ENCODE results near the gene LGALS4. TPM values are rescaled to one million over a fixed set of nuclear protein-coding genes. Genes with fewer than 3 reads are reported as not detected.

Gene LGALS4
- total and polyA plus RNA-seq, 2 experiments from 2014 or later: 0.87 TPM; not detected in 1

DNA sequence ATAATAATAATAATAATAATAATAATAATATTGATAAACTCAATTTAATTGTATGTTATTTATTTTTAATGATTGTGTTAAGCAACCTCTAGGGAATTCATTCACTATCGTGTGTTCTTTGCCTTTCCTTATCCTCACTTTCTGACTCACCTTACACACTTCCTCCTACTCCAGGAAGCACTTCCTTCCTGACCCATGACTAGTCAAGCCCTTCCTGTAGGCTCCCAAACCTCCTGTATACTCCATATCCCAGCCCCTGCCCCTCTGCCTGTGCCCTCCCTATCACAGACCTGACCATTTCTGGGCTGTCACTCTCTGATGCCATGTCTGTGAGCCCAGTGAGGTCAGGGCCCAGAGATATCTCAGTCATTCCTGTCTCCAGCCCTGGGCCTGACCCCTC, 7.6 kb downstream of the LGALS4 start:
- no peaks in the 10 kb centered on the region for H3K79me2 ChIP-seq (replicated peaks; ENCODE audit: insufficient read depth)
- H3K9me3 Mint-ChIP-seq: peaks cover 10% of the 10 kb centered on the region
- no peak overlapping the region for H3K27ac Mint-ChIP-seq

DNA sequence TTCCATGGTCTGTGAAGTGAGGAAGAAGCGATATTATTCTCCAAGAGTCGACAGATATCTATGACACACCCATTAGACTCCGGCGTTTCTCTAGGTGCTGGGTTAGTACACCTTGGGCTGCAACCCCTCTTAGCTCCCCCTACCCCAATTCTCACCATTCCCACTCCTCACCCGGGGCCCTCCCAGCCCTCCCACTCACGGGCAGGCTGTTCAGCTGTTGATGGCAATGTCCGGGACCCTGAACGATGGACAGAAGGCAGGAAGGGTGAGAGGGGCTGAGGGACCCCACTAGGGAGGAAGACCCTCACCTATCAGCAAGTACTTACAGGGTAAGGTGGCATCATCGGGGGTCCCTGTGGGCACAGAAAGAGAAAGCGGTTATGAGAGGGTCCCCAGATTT, 9.2 kb downstream of the LGALS4 start:
- H3K27me3 ChIP-seq (ENCODE audit: insufficient read depth): no peaks in the 10 kb centered on the region
- Mint-ChIP-seq H3K4me1 (no peaks in the 10 kb centered on the region; the same call in 2 of the 3 replicates), H3K27ac (no peak overlapping the region), H3K4me3 (no peak overlapping the region), H3K27me3 (ENCODE audit: insufficient read depth, low read depth, poor library complexity) (peaks cover 9% of the 10 kb centered on the region), H3K9me3 (peaks cover 9% of the 10 kb centered on the region), H3K36me3 (ENCODE audit: low read depth) (peaks cover 7% of the 10 kb centered on the region; the same call in 2 of the 3 replicates)
- no peaks in the 10 kb centered on the region for H4K20me1 ChIP-seq (replicated peaks; ENCODE audit: insufficient read depth)
- H3F3A ChIP-seq (replicated peaks; ENCODE audit: low read depth): no peaks in the 10 kb centered on the region
- peaks cover 13% of the 10 kb centered on the region; the same call in 1 of the 2 replicates for H3K9me2 ChIP-seq (ENCODE audit: insufficient read depth)
- no peak overlapping the region for H3K4me3 ChIP-seq
- no peaks in the 10 kb centered on the region for H3K4me1 ChIP-seq (ENCODE audit: insufficient read depth)
- H3K36me3 ChIP-seq (ENCODE audit: insufficient read depth): no peaks in the 10 kb centered on the region
- ATAC-seq (no peak), DNase-seq (ENCODE audit: low spot score) (no peak)
- no peaks in the 10 kb centered on the region for H3K79me2 ChIP-seq (replicated peaks; ENCODE audit: insufficient read depth)
- no peak overlapping the region for H3K4me2 ChIP-seq
- H2AFZ ChIP-seq: no peak overlapping the region
- no peak overlapping the region for H3K27ac ChIP-seq (ENCODE audit: low read depth)
- TF ChIP-seq ZNF114 (CRISPR knock-in tag; IDR thresholded peaks at IDR 0.05) (no peak), NANOG (IDR thresholded peaks at IDR 0.05; ENCODE audit: borderline replicate concordance) (no peak), EZH2phosphoT487 (IDR thresholded peaks at IDR 0.05; ENCODE audit: unreplicated experiment) (no peak), ZNF331 (CRISPR knock-in tag; IDR thresholded peaks at IDR 0.05; ENCODE audit: low read depth) (no peak), EZH2 (IDR thresholded peaks at IDR 0.05; ENCODE audit: low read depth, unreplicated experiment) (no peak), STAT1 (IDR thresholded peaks at IDR 0.05; ENCODE audit: unreplicated experiment) (no peak), JUNB (IDR thresholded peaks at IDR 0.05; ENCODE audit: unreplicated experiment) (no peak), POLR2AphosphoS5 (IDR thresholded peaks at IDR 0.05; ENCODE audit: low read depth) (no peak), CREB1 (CRISPR knock-in tag; IDR thresholded peaks at IDR 0.05; ENCODE audit: low read depth) (no peak)
- TF ChIP-seq, protein P1, sequence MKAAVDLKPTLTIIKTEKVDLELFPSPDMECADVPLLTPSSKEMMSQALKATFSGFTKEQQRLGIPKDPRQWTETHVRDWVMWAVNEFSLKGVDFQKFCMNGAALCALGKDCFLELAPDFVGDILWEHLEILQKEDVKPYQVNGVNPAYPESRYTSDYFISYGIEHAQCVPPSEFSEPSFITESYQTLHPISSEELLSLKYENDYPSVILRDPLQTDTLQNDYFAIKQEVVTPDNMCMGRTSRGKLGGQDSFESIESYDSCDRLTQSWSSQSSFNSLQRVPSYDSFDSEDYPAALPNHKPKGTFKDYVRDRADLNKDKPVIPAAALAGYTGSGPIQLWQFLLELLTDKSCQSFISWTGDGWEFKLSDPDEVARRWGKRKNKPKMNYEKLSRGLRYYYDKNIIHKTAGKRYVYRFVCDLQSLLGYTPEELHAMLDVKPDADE (IDR thresholded peaks at IDR 0.05): no peak
- TF ChIP-seq, protein P2, sequence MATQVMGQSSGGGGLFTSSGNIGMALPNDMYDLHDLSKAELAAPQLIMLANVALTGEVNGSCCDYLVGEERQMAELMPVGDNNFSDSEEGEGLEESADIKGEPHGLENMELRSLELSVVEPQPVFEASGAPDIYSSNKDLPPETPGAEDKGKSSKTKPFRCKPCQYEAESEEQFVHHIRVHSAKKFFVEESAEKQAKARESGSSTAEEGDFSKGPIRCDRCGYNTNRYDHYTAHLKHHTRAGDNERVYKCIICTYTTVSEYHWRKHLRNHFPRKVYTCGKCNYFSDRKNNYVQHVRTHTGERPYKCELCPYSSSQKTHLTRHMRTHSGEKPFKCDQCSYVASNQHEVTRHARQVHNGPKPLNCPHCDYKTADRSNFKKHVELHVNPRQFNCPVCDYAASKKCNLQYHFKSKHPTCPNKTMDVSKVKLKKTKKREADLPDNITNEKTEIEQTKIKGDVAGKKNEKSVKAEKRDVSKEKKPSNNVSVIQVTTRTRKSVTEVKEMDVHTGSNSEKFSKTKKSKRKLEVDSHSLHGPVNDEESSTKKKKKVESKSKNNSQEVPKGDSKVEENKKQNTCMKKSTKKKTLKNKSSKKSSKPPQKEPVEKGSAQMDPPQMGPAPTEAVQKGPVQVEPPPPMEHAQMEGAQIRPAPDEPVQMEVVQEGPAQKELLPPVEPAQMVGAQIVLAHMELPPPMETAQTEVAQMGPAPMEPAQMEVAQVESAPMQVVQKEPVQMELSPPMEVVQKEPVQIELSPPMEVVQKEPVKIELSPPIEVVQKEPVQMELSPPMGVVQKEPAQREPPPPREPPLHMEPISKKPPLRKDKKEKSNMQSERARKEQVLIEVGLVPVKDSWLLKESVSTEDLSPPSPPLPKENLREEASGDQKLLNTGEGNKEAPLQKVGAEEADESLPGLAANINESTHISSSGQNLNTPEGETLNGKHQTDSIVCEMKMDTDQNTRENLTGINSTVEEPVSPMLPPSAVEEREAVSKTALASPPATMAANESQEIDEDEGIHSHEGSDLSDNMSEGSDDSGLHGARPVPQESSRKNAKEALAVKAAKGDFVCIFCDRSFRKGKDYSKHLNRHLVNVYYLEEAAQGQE (IDR thresholded peaks at IDR 0.05; ENCODE audit: unreplicated experiment): no peak
- TF ChIP-seq, protein P3, sequence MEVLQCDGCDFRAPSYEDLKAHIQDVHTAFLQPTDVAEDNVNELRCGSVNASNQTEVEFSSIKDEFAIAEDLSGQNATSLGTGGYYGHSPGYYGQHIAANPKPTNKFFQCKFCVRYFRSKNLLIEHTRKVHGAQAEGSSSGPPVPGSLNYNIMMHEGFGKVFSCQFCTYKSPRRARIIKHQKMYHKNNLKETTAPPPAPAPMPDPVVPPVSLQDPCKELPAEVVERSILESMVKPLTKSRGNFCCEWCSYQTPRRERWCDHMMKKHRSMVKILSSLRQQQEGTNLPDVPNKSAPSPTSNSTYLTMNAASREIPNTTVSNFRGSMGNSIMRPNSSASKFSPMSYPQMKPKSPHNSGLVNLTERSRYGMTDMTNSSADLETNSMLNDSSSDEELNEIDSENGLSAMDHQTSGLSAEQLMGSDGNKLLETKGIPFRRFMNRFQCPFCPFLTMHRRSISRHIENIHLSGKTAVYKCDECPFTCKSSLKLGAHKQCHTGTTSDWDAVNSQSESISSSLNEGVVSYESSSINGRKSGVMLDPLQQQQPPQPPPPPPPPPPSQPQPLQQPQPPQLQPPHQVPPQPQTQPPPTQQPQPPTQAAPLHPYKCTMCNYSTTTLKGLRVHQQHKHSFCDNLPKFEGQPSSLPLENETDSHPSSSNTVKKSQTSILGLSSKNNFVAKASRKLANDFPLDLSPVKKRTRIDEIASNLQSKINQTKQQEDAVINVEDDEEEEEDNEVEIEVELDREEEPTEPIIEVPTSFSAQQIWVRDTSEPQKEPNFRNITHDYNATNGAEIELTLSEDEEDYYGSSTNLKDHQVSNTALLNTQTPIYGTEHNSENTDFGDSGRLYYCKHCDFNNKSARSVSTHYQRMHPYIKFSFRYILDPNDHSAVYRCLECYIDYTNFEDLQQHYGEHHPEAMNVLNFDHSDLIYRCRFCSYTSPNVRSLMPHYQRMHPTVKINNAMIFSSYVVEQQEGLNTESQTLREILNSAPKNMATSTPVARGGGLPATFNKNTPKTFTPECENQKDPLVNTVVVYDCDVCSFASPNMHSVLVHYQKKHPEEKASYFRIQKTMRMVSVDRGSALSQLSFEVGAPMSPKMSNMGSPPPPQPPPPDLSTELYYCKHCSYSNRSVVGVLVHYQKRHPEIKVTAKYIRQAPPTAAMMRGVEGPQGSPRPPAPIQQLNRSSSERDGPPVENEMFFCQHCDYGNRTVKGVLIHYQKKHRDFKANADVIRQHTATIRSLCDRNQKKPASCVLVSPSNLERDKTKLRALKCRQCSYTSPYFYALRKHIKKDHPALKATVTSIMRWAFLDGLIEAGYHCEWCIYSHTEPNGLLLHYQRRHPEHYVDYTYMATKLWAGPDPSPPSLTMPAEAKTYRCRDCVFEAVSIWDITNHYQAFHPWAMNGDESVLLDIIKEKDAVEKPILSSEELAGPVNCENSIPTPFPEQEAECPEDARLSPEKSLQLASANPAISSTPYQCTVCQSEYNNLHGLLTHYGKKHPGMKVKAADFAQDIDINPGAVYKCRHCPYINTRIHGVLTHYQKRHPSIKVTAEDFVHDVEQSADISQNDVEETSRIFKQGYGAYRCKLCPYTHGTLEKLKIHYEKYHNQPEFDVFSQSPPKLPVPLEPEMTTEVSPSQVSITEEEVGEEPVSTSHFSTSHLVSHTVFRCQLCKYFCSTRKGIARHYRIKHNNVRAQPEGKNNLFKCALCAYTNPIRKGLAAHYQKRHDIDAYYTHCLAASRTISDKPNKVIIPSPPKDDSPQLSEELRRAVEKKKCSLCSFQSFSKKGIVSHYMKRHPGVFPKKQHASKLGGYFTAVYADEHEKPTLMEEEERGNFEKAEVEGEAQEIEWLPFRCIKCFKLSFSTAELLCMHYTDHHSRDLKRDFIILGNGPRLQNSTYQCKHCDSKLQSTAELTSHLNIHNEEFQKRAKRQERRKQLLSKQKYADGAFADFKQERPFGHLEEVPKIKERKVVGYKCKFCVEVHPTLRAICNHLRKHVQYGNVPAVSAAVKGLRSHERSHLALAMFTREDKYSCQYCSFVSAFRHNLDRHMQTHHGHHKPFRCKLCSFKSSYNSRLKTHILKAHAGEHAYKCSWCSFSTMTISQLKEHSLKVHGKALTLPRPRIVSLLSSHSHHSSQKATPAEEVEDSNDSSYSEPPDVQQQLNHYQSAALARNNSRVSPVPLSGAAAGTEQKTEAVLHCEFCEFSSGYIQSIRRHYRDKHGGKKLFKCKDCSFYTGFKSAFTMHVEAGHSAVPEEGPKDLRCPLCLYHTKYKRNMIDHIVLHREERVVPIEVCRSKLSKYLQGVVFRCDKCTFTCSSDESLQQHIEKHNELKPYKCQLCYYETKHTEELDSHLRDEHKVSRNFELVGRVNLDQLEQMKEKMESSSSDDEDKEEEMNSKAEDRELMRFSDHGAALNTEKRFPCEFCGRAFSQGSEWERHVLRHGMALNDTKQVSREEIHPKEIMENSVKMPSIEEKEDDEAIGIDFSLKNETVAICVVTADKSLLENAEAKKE (CRISPR knock-in tag; IDR thresholded peaks at IDR 0.05): no peak

More for the DNA sequence above, 7.6 kb downstream of the LGALS4 start:
- no peak for DNase-seq (ENCODE audit: low spot score)
- H3K4me1 Mint-ChIP-seq: no peaks in the 10 kb centered on the region; the same call in 2 of the 3 replicates
- Histone ChIP-seq H3K36me3 (ENCODE audit: insufficient read depth) (no peaks in the 10 kb centered on the region), H3K4me3 (no peak overlapping the region), H3K27ac (ENCODE audit: low read depth) (no peak overlapping the region), H3K4me1 (ENCODE audit: insufficient read depth) (no peaks in the 10 kb centered on the region), H3K9me2 (ENCODE audit: insufficient read depth) (peaks cover 11% of the 10 kb centered on the region; the same call in 1 of the 2 replicates), H4K20me1 (replicated peaks; ENCODE audit: insufficient read depth) (no peaks in the 10 kb centered on the region), H3K27me3 (ENCODE audit: insufficient read depth) (no peaks in the 10 kb centered on the region), H3K4me2 (no peak overlapping the region), H2AFZ (no peak overlapping the region), H3F3A (replicated peaks; ENCODE audit: low read depth) (no peaks in the 10 kb centered on the region)
- H3K36me3 Mint-ChIP-seq (ENCODE audit: low read depth): peaks cover 7% of the 10 kb centered on the region; the same call in 2 of the 3 replicates
- peaks cover 9% of the 10 kb centered on the region for H3K27me3 Mint-ChIP-seq (ENCODE audit: insufficient read depth, low read depth, poor library complexity)
- no peak overlapping the region for H3K4me3 Mint-ChIP-seq
- TF ChIP-seq NANOG (IDR thresholded peaks at IDR 0.05; ENCODE audit: borderline replicate concordance): no peak
- no peak for ATAC-seq

All from GM23338 (cell line).